Measurements from ENCODE around the gene MSL1.
A peak's percentile ranks its signal among the peaks of the same experiment; 100 is the strongest.

Gene MSL1

GRCh38 chr17:40121181-40122135 is at the start of gene MSL1:
Gene MSL1, plus strand, starts transcription at chr17:40121971. Its CDS starts 642 bp downstream, at chr17:40122613.
- peak; percentile 75 to 89 (median 85) for DNase-seq

- DNase-seq, result peak; percentile 53 to 97 (median 95)
Observed at GRCh38 chr17:40072040-40072734, 49.6 kb upstream of the MSL1 start.

- DNase-seq, result peak in 1 of 3 experiments; percentile 28
Observed at GRCh38 chr17:40072735-40073346, 48.9 kb upstream of the MSL1 start.

GRCh38 chr17:40073454-40074174 is 48.2 kb upstream of the MSL1 start:
- no peak for DNase-seq

- no peak for DNase-seq
Observed at GRCh38 chr17:40074175-40074512, 47.6 kb upstream of the MSL1 start.

- DNase-seq, result no peak
Observed at GRCh38 chr17:40074871-40075200, 46.9 kb upstream of the MSL1 start.

GRCh38 chr17:40075201-40075941 is 46.4 kb upstream of the MSL1 start:
- peak; percentile 52 to 90 (median 81) for DNase-seq

- DNase-seq, result no peak
Observed at GRCh38 chr17:40075942-40076498, 45.8 kb upstream of the MSL1 start.

- DNase-seq, result no peak
Observed at GRCh38 chr17:40076591-40076990, 45.2 kb upstream of the MSL1 start.

- no peak for DNase-seq
Observed at GRCh38 chr17:40079545-40079944, 42.2 kb upstream of the MSL1 start.

GRCh38 chr17:40084477-40084876 is 37.3 kb upstream of the MSL1 start:
- no peak for DNase-seq

- DNase-seq, result peak; percentile 12 to 71 (median 48)
Observed at GRCh38 chr17:40086150-40087044, 35.4 kb upstream of the MSL1 start.

GRCh38 chr17:40087049-40087794 is 34.5 kb upstream of the MSL1 start:
- no peak for DNase-seq

- no peak for DNase-seq
Observed at GRCh38 chr17:40087903-40088718, 33.7 kb upstream of the MSL1 start.

GRCh38 chr17:40089077-40089895 is 32.5 kb upstream of the MSL1 start:
- no peak for DNase-seq

GRCh38 chr17:40090237-40091119 is 31.3 kb upstream of the MSL1 start:
- no peak for DNase-seq
